NCI-H187 treated with DMSO at 0.1 percent for 48 hours (cell line): Measurements from ENCODE around the gene ZNF584.

Experiments
- DNase-seq: peaks from one replicate; lab custom pipeline; 2025; lab: John Stamatoyannopoulos, UW

The ZNF584 gene

DNA sequence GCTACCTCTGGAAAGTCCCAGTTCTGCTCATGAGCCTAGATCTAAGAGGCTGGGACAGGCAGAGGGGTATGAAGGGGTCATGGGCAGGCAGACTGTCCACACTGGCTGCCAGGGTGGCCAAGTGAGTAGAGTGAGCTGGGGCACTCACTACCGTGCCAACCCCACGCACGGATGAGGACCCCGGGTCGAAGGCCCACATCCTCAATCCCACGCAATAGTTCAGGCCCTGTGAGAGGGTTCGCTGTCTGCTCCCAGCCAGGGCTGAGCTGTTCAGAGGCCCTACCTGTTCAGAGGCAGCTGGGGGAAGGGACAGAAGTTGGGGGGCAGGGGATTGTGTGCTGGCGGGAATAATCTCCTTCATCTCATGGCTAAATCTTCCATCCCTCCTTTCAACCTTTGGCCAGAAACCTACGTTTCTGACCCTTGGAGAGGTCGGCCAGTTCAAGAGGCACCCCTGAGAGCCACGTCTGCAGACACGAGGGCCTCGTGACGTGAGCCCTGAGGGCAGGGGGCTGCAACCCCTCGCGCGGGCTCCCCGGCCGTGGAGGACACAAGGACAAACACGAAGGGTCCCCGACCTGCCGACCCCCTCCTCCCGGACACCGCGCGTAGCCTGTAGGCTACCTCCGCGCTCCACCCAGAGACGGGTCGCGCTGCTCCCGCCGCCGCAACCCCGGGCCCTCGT lies 22.4 kb upstream of the ZNF584 start:
- no peak for DNase-seq

DNA sequence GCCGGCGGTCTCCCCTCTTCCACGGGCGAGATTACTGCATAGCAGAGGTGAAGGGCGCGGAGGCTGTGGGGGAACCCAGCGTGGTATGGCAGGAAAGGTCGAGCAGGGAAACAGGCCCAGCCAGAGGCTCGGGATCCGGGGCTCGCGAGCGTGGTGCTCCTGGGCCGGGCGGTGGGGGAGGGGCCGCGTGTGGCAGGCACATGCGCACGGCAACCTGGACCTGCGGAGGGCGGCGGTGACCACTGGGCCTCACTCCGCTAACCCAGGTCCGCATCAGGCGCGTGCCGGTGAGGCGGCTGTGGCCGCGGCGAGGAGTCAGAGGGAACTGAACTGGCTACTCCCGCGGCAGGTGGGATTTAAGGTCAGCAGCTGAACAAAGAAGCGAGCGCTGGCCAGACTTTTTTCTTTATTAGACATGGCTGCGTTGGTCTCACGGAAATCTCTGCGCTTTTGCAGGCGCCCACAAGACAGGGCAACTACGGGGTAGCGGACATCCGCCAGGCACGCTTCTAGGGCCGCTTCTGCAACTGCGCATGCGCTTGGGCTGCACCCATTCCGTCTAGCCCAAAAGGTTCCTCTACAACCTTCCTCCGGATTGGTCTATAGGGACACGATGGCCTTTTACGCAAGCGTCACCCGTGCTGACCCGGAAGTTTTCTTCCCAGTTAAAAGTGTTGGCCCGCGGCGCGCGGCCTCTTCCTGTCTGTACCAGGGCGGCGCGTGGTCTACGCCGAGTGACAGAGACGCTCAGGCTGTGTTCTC lies 21.7 kb upstream of the ZNF584 start, which contains the start of gene RPS5:
TSS of gene RPS5 (plus strand) at position 694 of the 762 bp plus-strand sequence. CDS start 869 bp downstream, outside the sequence.
- DNase-seq: peak; percentile 96

DNA sequence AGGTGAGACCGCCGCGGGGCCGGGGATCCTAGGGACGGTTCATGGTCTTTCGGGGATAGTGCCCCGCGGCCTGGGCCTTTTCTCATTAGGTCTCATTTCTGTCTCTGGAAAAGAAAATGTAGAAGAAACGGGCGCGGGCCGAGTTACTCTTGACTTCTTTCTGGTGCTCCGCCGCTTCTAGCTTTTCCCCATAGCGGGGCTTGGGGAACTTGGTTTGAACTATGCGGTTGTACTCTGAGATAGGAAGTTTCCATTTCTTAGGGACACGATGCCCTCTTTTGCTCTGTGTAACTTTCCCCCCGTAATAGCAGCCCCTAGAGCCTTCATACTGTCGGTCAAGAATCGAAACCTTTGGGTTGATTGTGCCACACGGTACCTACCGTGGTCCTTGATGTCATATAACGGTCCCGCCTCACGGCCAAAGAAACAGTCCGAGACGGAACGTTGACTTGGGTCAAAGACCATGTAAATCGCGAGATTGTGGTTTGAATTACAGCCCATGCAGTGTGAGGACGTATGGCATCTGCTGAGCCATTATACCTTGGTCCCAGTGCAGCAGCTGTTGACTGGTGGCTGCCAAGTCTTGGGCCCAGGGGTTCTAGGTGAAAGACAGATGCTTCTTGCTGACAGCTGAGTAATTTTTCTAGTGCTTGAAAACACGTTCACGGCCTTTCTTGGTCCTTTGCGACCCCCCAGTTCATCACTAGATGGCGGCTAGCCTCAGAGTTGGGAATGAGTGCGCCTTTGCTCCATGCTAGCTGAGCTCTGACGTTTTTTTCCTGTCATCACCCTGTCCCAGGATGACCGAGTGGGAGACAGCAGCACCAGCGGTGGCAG lies 20.9 kb upstream of the ZNF584 start:
- DNase-seq: no peak

DNA sequence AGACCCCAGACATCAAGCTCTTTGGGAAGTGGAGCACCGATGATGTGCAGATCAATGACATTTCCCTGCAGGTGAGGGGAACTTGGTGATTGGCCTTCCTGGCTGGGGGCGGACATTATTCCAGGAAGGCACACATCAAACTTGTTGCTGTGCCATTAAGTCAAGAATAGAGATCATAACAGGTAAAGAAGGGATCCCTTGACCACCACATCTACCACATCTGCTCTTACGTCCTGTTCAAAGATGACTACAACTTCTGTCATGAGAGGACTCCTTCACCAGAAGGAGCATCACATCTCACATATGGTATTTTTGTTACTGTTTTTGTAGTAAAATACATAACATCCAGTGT lies 20.3 kb upstream of the ZNF584 start:
- DNase-seq: no peak

DNA sequence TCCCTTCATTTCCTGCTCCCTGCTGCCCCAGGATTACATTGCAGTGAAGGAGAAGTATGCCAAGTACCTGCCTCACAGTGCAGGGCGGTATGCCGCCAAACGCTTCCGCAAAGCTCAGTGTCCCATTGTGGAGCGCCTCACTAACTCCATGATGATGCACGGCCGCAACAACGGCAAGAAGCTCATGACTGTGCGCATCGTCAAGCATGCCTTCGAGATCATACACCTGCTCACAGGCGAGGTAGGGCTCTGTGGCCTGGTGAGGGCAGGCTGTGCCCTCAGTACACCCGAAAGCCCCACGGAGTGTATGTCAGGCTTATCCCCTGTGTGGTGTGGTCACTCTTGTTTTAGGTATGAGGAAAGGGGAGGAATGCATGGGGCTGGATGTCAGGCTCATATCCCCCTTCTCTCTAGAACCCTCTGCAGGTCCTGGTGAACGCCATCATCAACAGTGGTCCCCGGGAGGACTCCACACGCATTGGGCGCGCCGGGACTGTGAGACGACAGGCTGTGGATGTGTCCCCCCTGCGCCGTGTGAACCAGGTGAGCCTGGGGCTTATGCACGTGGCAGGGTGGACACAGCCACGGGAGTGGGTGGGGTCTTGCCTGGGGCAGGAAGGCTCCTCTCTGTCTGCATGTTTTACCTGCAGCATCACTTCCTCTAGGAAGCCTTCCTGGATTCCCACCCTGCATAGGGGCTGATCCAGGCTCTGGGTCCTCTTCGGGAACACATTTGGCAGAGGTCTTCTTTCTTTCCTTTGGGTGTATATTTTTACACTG lies 15.3 kb upstream of the ZNF584 start:
- no peak for DNase-seq

DNA sequence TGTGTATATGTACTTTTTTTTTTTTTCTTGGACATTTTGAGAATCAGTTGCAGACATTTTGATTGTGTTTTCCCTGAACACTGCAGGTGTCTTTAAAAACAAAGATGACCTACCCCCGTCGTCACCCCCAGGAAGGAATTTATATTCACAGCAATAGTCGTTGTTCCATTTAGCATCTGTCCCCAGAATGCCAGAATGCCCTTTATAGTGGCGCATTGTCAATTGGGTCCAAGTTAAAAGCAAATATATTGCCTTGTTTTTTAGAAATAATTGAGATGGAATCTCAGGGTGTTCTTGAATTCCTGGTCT lies 14.8 kb upstream of the ZNF584 start:
- DNase-seq: no peak

DNA sequence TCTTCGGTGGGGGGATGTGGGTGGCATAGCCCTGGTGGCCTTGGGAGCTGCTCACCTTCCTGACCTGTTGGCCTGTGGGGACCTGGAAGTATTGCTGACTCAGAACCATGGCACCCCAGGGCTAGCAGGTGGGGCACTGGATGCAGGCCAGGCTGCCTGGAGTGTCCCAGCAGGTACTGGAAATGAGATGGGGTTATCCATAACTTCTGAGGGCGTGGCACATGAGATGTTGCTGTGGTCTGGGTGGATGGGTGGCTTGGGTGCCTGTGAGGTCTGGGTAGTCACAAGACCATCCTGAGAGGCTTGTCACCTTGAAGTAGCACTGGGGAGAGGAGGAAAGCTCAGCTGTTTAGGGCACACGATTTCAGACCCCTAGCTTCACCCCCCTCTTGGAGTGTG lies 13.6 kb upstream of the ZNF584 start:
- no peak for DNase-seq

DNA sequence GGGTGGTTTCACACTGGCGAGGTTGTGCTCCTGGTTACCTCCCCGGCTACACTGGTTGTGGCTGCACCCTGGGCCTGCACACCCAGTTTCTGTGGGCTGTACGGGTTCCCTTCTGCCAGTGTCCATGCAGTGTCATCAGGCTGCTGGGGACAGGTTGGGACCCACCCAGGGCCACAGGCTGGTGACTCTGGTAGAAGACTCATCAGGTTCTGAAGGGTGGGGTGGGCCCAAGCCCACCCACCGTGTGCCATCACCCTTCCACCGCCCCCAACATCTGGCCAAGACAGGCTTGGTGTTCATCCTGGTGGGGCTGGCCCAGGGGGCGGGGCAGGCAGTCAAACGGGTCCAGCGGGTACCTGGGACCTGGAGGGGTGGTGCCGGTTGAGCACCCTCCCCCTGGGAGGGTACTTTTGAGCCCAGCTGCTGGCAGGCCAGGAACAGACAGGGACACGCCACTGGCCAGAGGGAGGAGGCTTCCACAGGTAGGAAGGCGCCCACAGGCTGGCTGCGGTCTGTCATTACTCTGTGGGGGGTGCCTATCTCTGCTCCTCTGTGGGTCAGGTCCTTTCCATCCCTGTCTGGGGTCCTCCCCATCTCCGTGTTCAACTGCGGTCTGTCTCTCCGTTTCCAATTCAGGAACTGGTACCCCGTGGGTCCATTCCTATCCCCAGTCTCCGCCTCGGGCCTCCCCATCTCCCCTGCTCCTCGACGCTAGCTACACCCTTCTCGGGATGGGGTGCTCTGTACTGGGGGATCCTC lies 13.1 kb upstream of the ZNF584 start, which contains the start of gene RNF225:
TSS of gene RNF225 (plus strand) at position 437 of the 759 bp plus-strand sequence. CDS start 434 bp downstream, outside the sequence.
- no peak for DNase-seq

DNA sequence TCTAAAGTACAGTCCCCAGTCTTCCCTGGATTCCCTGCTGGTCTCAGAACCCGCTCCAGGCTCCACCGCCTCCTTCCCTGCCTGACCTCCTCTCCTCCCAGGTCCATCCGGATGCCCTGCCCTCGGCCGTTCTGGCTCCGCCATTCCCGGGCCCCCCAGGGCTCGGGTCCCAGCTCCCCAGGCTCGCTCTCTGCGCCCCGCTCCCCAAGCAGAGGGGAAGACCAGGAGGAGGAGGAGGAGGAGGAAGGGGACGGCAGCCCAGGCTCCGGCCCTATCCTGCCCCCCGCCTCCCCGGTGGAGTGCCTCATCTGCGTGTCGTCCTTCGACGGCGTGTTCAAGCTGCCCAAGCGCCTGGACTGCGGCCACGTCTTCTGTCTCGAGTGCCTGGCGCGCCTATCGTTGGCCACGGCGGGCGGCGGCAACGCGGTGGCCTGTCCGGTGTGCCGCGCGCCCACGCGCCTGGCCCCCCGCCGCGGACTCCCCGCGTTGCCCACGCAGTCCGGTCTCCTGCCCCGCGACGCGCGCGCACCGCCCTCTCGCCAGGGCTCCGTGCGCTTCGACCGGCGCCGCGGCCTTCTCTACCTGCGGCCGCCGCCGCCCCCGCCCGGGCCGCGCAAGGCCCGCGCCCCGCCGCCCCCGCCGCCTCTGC lies 12.3 kb upstream of the ZNF584 start:
- no peak for DNase-seq

DNA sequence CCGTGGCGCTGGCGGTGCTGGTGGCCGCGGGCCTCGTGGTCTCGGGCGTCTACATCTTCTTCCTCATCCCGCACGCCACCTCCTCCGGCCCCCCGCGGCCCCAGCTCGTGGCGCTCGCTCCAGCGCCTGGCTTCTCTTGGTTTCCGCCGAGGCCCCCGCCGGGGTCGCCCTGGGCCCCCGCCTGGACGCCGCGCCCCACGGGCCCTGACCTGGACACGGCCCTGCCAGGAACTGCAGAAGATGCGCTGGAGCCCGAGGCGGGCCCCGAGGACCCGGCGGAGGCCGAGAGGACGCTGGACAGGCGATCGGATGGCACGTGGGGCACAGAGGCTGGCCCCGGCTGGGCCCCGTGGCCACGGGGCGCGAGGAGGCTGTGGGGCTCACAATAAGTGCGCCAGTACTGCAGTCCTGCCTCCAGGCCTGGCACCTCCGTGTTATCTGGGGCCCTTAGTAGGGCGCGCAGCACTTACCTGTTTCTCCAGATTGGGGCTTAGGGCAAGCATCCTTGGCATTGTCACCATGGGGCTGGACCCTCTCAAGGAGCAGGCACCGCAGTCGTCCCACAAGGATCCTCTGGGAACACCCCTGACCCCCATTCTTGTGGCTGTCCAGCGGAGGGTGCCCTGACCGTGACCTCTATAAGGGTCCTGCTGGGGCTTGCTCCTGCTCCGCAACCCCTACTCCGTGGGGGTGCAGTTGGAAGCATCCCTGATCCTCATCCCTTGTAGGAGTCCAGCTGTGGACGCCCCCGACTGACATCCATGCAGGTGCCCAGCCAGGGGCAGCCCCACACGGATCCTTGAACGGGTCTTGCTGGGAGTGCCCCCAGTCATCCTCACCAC lies 11.5 kb upstream of the ZNF584 start:
- DNase-seq: no peak

DNA sequence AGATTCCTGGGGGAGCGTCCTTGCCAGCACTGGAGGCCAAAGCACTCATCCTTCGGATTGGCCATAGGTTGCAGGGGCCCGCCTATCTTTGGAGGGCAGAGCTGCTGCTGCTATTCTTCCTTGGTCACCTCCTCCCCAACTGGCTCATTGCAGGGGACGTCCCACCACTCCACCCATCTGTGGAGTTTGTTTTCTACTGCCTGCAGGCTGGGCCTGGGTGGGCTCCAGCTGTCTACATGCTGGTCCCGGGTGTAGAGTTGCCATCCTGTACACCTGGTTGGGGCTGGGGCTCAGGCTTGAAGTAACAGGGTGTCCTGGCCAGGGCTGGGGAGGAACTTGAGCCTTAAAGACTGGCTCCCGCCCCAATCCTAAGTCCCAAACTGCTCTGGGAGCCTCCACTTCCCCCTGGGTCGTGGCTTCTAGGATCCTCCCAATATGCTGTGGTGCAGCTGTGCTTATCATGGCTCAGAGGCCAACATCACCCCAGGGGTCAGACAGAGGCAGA lies 10.9 kb upstream of the ZNF584 start:
- DNase-seq: no peak

DNA sequence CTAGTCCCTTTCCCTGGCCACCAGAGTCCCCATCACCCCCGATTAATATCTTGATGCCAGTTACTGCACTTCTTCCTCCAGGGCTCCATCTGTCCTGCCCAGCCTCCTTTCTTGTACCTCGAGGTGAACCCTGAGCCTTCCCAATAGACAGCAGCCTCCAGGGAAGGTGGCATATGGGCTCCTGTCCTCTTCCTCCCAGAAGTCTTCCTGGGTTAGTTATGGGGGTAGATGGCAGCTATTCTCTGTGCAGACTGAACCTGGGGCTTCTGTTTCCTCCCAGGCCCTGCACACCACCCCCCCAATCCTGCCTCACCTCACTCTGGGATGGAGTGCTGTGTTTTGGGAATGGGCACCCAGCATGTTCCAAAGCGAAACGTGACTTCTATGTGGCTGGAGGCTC lies 10.4 kb upstream of the ZNF584 start:
- no peak for DNase-seq

DNA sequence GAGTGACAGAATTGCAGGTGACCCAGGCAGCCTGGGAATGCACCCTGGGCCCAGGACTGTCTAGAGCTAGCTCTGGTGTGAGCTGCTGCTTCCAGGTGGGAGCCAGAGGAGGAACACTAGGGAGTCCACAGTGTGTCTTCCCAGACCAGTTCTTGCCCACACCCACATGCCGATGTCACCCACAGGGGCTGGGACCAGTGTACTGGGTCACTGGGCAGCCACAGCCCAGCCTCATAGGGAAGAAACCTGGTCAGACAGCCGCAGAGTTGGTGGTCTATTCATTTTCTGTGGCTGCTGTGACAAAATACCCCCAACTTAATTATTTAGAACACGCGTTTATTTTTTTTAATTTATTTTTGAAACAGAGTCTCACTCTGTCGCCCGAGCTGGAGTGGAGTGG lies 9.9 kb upstream of the ZNF584 start:
- DNase-seq: no peak

DNA sequence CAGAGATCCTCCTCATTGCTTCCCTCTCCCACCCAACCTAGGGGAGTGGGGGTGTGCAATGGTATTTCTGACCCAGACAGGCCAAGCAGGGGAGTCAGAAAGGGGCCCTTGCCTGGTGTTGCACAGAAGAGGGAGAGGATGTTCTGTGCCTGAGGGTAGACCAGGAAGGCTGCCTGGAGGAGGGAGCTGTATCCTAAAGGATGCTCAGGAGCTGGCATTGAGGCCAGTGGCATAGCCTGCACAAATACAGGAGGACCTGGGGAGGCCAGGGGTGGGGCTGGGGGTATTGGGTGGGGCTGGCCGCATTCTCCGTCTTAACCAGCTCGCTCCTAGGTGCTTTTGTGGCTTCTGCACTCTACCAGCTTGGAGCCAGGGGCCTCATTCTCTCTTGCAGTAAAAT lies 8.5 kb upstream of the ZNF584 start:
- no peak for DNase-seq

DNA sequence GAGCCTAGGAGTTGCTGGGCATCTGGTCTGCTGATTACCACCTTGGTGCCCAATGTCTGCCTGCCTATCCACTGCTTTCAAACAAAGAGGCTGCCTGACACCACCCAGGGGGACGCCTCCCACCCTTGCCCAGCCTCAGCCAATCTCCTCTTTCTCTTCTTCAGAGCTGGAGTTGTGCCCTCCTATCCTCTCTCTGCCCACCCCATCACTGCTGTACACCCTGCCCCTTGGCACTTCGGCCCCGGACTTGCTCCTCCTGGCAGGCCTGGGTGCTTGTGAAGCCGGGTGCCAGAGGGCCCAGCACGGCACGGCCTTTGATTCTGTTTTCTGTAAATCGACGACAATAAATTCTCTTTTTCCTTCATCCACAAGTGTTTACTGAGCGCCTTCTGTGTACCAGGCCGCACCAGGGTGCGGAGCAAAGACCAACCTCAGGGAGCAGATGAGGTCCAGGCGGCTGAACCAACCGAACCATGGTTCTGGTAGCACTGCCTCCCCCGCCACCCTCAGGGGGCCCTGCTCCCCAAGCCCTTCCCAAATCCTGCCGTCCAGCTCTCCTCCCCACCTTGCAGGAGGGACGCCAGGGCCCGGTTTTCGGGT lies 8.0 kb upstream of the ZNF584 start:
- DNase-seq: no peak

DNA sequence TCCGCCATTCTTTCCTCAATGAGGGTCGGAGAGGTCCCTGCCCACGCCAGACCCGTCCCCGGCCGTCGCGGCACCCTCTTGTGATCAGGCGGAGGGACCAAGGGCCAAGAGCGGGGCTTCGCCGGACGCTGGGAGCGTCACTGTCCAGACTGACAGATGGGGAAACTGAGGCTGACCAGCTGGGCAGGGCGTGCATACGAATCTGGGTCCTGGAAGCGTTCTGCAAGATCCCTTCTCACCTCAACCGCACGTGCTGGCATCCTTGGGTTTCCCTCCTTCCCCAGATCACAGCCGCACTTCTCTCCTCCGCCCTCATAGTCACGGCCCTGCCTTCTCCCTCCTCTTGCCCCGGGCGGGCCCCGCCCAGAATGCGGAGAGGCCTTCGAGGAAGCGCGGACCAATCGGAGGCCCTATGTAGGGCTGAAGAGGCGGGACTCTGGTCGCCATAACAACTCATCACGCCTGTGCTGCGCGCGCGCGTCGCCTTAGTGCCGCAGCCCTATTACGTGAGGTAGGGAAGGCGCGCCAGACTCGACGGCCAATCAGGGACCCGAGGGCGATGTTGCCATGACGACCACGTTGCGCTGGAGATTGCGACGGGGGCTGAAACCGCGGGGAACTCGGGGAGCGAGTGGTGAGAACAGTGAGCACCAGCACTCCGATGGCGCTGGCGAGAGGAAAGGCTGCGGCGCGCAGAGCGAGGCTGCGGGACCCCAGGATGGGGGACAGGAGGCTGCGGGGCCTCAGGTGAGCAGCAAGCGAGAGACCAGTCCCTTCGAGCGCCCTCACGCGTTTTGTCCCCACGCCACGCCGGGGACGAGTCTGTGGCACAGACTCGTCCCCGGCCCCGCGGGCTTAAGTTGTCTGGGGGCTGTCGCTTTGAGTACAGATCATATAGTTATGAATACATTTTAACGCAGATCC lies 7.3 kb upstream of the ZNF584 start:
- peak; percentile 92 for DNase-seq

DNA sequence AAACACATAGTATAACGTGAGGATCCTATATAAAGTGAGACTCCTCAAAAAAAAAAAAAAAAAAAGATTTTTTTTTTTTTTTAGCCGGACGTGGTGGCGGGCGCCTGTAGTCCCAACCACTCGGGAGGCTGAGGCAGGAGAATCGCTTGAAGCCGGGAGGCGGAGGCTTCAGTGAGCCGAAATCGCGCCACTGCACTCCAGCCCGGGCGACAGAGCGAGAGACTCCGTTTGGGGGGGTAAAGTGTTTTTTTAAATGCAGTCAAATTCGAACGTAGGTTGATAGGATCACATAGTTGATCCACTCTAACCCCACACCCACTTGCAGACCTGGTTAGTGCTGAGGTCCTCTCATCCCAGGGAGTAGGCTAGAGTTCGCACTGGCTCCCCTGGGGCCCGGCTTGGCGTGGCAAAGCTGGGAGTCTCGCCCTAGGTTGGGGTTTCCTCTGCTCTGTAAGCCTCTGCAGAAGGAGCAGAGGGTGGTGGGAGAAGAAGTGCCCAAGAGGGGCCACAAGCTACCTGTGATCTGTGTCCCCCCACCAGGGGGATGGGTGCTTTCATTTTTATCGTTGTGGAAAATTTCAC lies 6.5 kb upstream of the ZNF584 start:
- DNase-seq: no peak
